ENCODE measurements around the gene ZNF892. TPM values are rescaled to one million over a fixed set of nuclear protein-coding genes. Genes with fewer than 3 reads are reported as not detected.

ZNF892 gene
- total and polyA plus RNA-seq, 2 of the 8 experiments (the other 6 are each of a cell fraction or from before 2014, with no cell fraction given), result 1.4 to 10.7 TPM

GRCh38 chr2:95159690-95160449 is 47.5 kb upstream of the ZNF892 start, which contains the start of gene ZNF514 (continued):
- TF ChIP-seq, protein P1, sequence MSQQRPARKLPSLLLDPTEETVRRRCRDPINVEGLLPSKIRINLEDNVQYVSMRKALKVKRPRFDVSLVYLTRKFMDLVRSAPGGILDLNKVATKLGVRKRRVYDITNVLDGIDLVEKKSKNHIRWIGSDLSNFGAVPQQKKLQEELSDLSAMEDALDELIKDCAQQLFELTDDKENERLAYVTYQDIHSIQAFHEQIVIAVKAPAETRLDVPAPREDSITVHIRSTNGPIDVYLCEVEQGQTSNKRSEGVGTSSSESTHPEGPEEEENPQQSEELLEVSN (IDR thresholded peaks at IDR 0.05), result 0 out of 2 replicates have a peak, but pooled peaks have one; percentile 19
- no peak for TF ChIP-seq SAP30 (IDR thresholded peaks at IDR 0.05; ENCODE audit: insufficient read depth, insufficient replicate concordance, low read length)
- TF ChIP-seq EP300 (IDR thresholded peaks at IDR 0.05; ENCODE audit: borderline replicate concordance in 1 of 2, low read depth in 2 of 2, low read length in 2 of 2), result no peak
- TF ChIP-seq ATF2 (IDR thresholded peaks at IDR 0.05; ENCODE audit: low read length), result no peak
- no peak for TF ChIP-seq EZH2 (IDR thresholded peaks at IDR 0.05; ENCODE audit: low read depth, low read length, severe bottlenecking)
- no peak for TF ChIP-seq POLR2A (IDR thresholded peaks at IDR 0.05; ENCODE audit: control extremely low read depth in 1 of 2, low read depth in 2 of 2, low read length in 2 of 2)
- peak; percentile 29 for TF ChIP-seq KDM4A (IDR thresholded peaks at IDR 0.05; ENCODE audit: low read depth, low read length, severe bottlenecking)
- no peak for TF ChIP-seq TCF12 (IDR thresholded peaks at IDR 0.05; ENCODE audit: low read depth, low read length)
- TF ChIP-seq RFX5 (IDR thresholded peaks at IDR 0.05; ENCODE audit: borderline replicate concordance, low read depth, low read length), result no peak
- no peak for TF ChIP-seq TBP (IDR thresholded peaks at IDR 0.05; ENCODE audit: low read depth, low read length)
- no peak for TF ChIP-seq KDM5A (IDR thresholded peaks at IDR 0.05; ENCODE audit: low read length)
- TF ChIP-seq BRCA1 (IDR thresholded peaks at IDR 0.05; ENCODE audit: low read depth, low read length), result no peak
- TF ChIP-seq CTBP2 (IDR thresholded peaks at IDR 0.05; ENCODE audit: borderline replicate concordance, insufficient read depth, insufficient read length, low read length), result no peak
- TF ChIP-seq BCL11A (IDR thresholded peaks at IDR 0.05; ENCODE audit: low read depth in 2 of 2, low read length in 2 of 2), result no peak
- no peak for TF ChIP-seq CBX5 (IDR thresholded peaks at IDR 0.05; ENCODE audit: low read depth, low read length)
- no peak for TF ChIP-seq CEBPB (IDR thresholded peaks at IDR 0.05; ENCODE audit: low read depth, low read length)
